IMR-90 (cell line): ENCODE data around the gene IRF2. TPM values are rescaled to one million over a fixed set of nuclear protein-coding genes. Genes with fewer than 3 reads are reported as not detected.
"Not testable (repeated sequence)": the region's sequence is repeated elsewhere in the genome, so short reads cannot be mapped to it uniquely, and the experiment has no call there.

ENCODE experiments used
- ATAC-seq: fragments of 200-7000 bp; cut with Tn5 transposase; 2 replicates; pipeline ENCODE4 v1.9.1; 2020; ENCODE audit warnings: low read depth, mild to moderate bottlenecking, moderate library complexity
- BruUV-seq: library from RNA; stranded (reverse); fragments of 400-500 nt; replicated peaks from 2 replicates; lab custom pipeline; 2021; lab: Mats Ljungman, UMichigan
- CTCF ChIA-PET: fragments of 300-600 bp; formaldehyde crosslinking; extraction: SDS; loops from one replicate; lab custom pipeline; 2021; ENCODE audit warnings: antibody characterized with exemption; lab: Yijun Ruan, JAX
- POLR2A ChIA-PET: fragments of 300-600 bp; sonication (Branson Sonifier 250); formaldehyde crosslinking; loops from one replicate; lab custom pipeline; 2022; ENCODE audit warnings: antibody characterized with exemption; ENCODE audit not compliant: unreplicated experiment; lab: Charles Lee
- DNase-seq: peaks from one replicate; pipeline ENCODE4 v3.0.0; 2013
- H2AFZ ChIP-seq: replicated peaks from 2 replicates; pipeline ENCODE3; 2013; ENCODE audit warnings: low read length, mild to moderate bottlenecking; ENCODE audit not compliant: poor library complexity
- H2AK5ac ChIP-seq: 2 replicates; pipeline ENCODE4 v1.6.1; 2013; ENCODE audit warnings: low read depth, low read length, inconsistent platforms
- H2AK9ac ChIP-seq: replicated peaks from 2 replicates; pipeline ENCODE3; 2013; ENCODE audit warnings: mild to moderate bottlenecking, low read depth, low read length, moderate library complexity; ENCODE audit not compliant: poor library complexity
- H2BK120ac ChIP-seq: 2 replicates; pipeline ENCODE4 v1.6.1; 2013; ENCODE audit warnings: low read depth, low read length, inconsistent platforms
- H2BK15ac ChIP-seq: 3 replicates; pipeline ENCODE4 v1.6.1; 2013; ENCODE audit warnings: low read depth, low read length, inconsistent platforms
- H2BK20ac ChIP-seq: 2 replicates; pipeline ENCODE4 v1.6.1; 2013; ENCODE audit warnings: low read depth, mild to moderate bottlenecking, inconsistent platforms, low read length, moderate library complexity
- H2BK5ac ChIP-seq: 2 replicates; pipeline ENCODE4 v1.6.1; 2013; ENCODE audit warnings: mild to moderate bottlenecking, low read depth, low read length, inconsistent platforms; ENCODE audit not compliant: poor library complexity, severe bottlenecking
- H3K14ac ChIP-seq: replicated peaks from 2 replicates; pipeline ENCODE4 v1.6.1; 2013; ENCODE audit warnings: low read depth, low read length, inconsistent platforms
- H3K18ac ChIP-seq: 2 replicates; pipeline ENCODE4 v1.6.1; 2013; ENCODE audit warnings: low read depth, low read length, control low read depth
- H3K23ac ChIP-seq: 2 replicates; pipeline ENCODE4 v1.6.1; 2013; ENCODE audit warnings: low read depth, low read length, inconsistent platforms
- H3K27ac ChIP-seq: 2 replicates; pipeline ENCODE4 v1.5.1; 2013; ENCODE audit warnings: mild to moderate bottlenecking, control low read depth, low read length; ENCODE audit not compliant: insufficient read depth
- H3K27me3 ChIP-seq: 2 replicates; pipeline ENCODE4 v1.6.1; 2013; ENCODE audit warnings: low read length; ENCODE audit not compliant: control insufficient read depth, insufficient read depth
- H3K36me3 ChIP-seq: 2 replicates; pipeline ENCODE4 v1.6.1; 2013; ENCODE audit warnings: low read length, mixed read lengths; ENCODE audit not compliant: control insufficient read depth, insufficient read depth
- H3K4ac ChIP-seq: 2 replicates; pipeline ENCODE4 v1.6.1; 2013; ENCODE audit warnings: low read depth, low read length, inconsistent platforms
- H3K4me1 ChIP-seq: 2 replicates; pipeline ENCODE4 v1.6.1; 2013; ENCODE audit warnings: low read length, mixed read lengths; ENCODE audit not compliant: control insufficient read depth, insufficient read depth
- H3K4me2 ChIP-seq: 2 replicates; pipeline ENCODE4 v1.6.1; 2013; ENCODE audit warnings: low read depth, mild to moderate bottlenecking, control low read depth, low read length, moderate library complexity
- H3K4me3 ChIP-seq: 2 replicates; pipeline ENCODE4 v1.5.1; 2013; ENCODE audit warnings: low read depth, mild to moderate bottlenecking, control low read depth, low read length, moderate library complexity; ENCODE audit not compliant: insufficient read depth
- H3K56ac ChIP-seq: 2 replicates; pipeline ENCODE4 v1.6.1; 2013; ENCODE audit warnings: low read length, inconsistent platforms; ENCODE audit not compliant: insufficient read depth; ENCODE audit errors: extremely low read depth
- H3K79me1 ChIP-seq, 2 experiments: 2 replicates each; pipeline ENCODE4 v1.6.1; 2013; ENCODE audit warnings: low read length in 2 of 2, inconsistent platforms in 1 of 2, low read depth in 1 of 2
- H3K9ac ChIP-seq: 2 replicates; pipeline ENCODE4 v1.6.1; 2013; ENCODE audit warnings: low read depth, low read length, control low read depth
- H3K9me1 ChIP-seq: 2 replicates; pipeline ENCODE4 v1.6.1; 2013; ENCODE audit warnings: low read length, inconsistent platforms; ENCODE audit not compliant: insufficient read depth
- H3K9me3 ChIP-seq: 2 replicates; pipeline ENCODE4 v1.6.1; 2013; ENCODE audit warnings: low read length; ENCODE audit not compliant: control insufficient read depth, insufficient read depth
- H4K20me1 ChIP-seq: 2 replicates; pipeline ENCODE4 v1.6.1; 2013; ENCODE audit warnings: low read length, inconsistent platforms; ENCODE audit not compliant: insufficient read depth
- H4K5ac ChIP-seq: 2 replicates; pipeline ENCODE4 v1.6.1; 2013; ENCODE audit warnings: mild to moderate bottlenecking, low read depth, low read length, control low read depth
- H4K8ac ChIP-seq, 2 experiments: 2 replicates each; pipeline ENCODE4 v1.6.1; 2013; ENCODE audit warnings: low read depth in 2 of 2, low read length in 2 of 2, control low read depth in 1 of 2, inconsistent platforms in 1 of 2
- H4K91ac ChIP-seq: 2 replicates; pipeline ENCODE4 v1.6.1; 2013; ENCODE audit warnings: low read depth, low read length, inconsistent platforms; ENCODE audit not compliant: insufficient read depth
- CHD1 ChIP-seq: IDR thresholded peaks from 2 replicates; pipeline ENCODE4 v1.6.1; 2012; ENCODE audit warnings: low read depth, low read length, improper control_type of control experiment
- NFE2L2 ChIP-seq: fragments of 150-350 bp; IDR thresholded peaks from 2 replicates; pipeline ENCODE4 v1.6.1; 2016; ENCODE audit warnings: low read depth, mild to moderate bottlenecking, low read length
- RFX5 ChIP-seq: IDR thresholded peaks from 2 replicates; pipeline ENCODE4 v1.8.0; 2012; ENCODE audit warnings: low read depth, mild to moderate bottlenecking, low read length, moderate library complexity
- WGBS, 2 experiments: methylation state at CpG; one replicate each; pipeline versions ENCODE4 v1.1.5 to v1.1.7; 2013; ENCODE audit warnings: missing lambda C conversion rate in 2 of 2; ENCODE audit not compliant: insufficient read length in 1 of 2; ENCODE audit errors: extremely low coverage in 2 of 2; 5-methylcytosine and 5-hydroxymethylcytosine counted together
- dilution Hi-C: fragments of 300-500 bp; cut with HindIII; formaldehyde crosslinking; loops from one replicate; pipeline ENCODE4 v1.14.3; 2018; ENCODE audit warnings: low sequenced_read_pairs; ENCODE audit not compliant: unreplicated experiment
- in situ Hi-C: fragments of 300-500 bp; cut with MboI; formaldehyde crosslinking; loops from 3 replicates; pipeline ENCODE4 v1.14.3; 2019; ENCODE audit warnings: low sequenced_read_pairs, inconsistent platforms, mixed read lengths
- intact Hi-C: fragments of 100-400 bp; cut with micrococcal nuclease; formaldehyde crosslinking; loops from 2 replicates; pipeline ENCODE4 v1.10.0; 2022
- polyA plus RNA-seq, 3 experiments: library from polyadenylated mRNA; depleted of rRNA; stranded (reverse); fragments of >200 nt; gene quantifications; 2 replicates each; pipeline ENCODE4 v1.2.3, GENCODE V29; 2012; ENCODE audit warnings: low replicate concordance in 1 of 3
- total RNA-seq: library from RNA; depleted of rRNA; stranded (reverse); fragments of >200 nt; gene quantifications from 2 replicates; pipeline ENCODE4 v1.2.3, GENCODE V29; 2012
- TF ChIP-seq, protein P1 (sequence below): fragments of 150-350 bp; IDR thresholded peaks from 2 replicates; pipeline ENCODE4 v1.6.1; 2016; ENCODE audit warnings: low read depth, mild to moderate bottlenecking, low read length, moderate library complexity, borderline replicate concordance
- TF ChIP-seq, protein P2 (sequence below): fragments of 150-350 bp; IDR thresholded peaks from 2 replicates; pipeline ENCODE4 v1.6.1; 2017; ENCODE audit warnings: mild to moderate bottlenecking, antibody characterized with exemption, low read length, low read depth

IRF2 gene
- total and polyA plus RNA-seq, 2 of the 4 experiments (the other 2 are of a cell fraction): 16.5 to 21.9 TPM

DNA sequence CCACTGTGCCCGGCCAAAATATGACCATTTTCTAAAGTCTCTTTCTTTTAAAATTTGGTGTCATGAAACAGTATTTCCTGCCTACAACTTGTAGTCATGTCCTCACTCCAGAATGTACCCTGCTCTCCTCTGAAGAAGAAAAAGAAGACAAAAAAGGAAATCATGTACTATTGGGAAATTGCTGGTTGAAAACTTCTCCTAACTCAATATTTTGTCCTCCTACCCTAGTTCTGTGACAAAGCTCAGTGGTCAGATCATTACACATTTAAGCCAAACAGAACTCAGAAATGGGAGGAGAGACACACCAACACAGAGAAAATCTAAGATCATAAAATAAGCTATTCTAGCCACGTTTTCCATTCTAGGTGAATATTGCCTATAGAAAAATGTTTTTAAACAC, 127.7 kb downstream of the IRF2 start:
- Histone ChIP-seq H2BK120ac (no peak overlapping the region), H2AFZ (no peak overlapping the region), H3K56ac (no peak overlapping the region), H3K9ac (no peak overlapping the region), H3K4me2 (no peak overlapping the region), H3K79me1 (no peaks in the 10 kb centered on the region), H2BK20ac (no peak overlapping the region), H3K4ac (no peak overlapping the region), H3K18ac (no peak overlapping the region), H3K4me1 (peaks cover 26% of the 10 kb centered on the region), H2AK9ac (no peak overlapping the region), H3K23ac (no peak overlapping the region), H3K36me3 (no peaks in the 10 kb centered on the region), H2AK5ac (no peak overlapping the region), H4K5ac (no peak overlapping the region), H3K27ac (no peak overlapping the region), H3K9me1 (peaks cover 3% of the 10 kb centered on the region; the same call in 1 of the 2 replicates), H3K27me3 (no peaks in the 10 kb centered on the region), H4K8ac (no peak overlapping the region), H2BK15ac (no peak overlapping the region), H3K4me3 (no peak overlapping the region), H2BK5ac (no peak overlapping the region), H3K9me3 (no peaks in the 10 kb centered on the region), H4K91ac (no peak overlapping the region), H4K20me1 (no peaks in the 10 kb centered on the region), H3K14ac (no peak overlapping the region)
- intact Hi-C loops (no loop called here), in situ Hi-C loops (no loop called here), dilution Hi-C loops (no loop called here)
- ATAC-seq (no peak), DNase-seq (no peak)
- no TSS peak for BruUV-seq
- ChIA-PET POLR2A (no interaction called here), CTCF (no interaction called here)
- TF ChIP-seq NFE2L2: no peak
- TF ChIP-seq RFX5: no peak
- TF ChIP-seq, protein P1, sequence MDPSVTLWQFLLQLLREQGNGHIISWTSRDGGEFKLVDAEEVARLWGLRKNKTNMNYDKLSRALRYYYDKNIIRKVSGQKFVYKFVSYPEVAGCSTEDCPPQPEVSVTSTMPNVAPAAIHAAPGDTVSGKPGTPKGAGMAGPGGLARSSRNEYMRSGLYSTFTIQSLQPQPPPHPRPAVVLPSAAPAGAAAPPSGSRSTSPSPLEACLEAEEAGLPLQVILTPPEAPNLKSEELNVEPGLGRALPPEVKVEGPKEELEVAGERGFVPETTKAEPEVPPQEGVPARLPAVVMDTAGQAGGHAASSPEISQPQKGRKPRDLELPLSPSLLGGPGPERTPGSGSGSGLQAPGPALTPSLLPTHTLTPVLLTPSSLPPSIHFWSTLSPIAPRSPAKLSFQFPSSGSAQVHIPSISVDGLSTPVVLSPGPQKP: no peak
- TF ChIP-seq, protein P2, sequence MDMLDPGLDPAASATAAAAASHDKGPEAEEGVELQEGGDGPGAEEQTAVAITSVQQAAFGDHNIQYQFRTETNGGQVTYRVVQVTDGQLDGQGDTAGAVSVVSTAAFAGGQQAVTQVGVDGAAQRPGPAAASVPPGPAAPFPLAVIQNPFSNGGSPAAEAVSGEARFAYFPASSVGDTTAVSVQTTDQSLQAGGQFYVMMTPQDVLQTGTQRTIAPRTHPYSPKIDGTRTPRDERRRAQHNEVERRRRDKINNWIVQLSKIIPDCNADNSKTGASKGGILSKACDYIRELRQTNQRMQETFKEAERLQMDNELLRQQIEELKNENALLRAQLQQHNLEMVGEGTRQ: no peak
- TF ChIP-seq CHD1: no peak
- no CpG with 5 or more reads among the region's 2 CpGs for WGBS, 2 experiments

DNA sequence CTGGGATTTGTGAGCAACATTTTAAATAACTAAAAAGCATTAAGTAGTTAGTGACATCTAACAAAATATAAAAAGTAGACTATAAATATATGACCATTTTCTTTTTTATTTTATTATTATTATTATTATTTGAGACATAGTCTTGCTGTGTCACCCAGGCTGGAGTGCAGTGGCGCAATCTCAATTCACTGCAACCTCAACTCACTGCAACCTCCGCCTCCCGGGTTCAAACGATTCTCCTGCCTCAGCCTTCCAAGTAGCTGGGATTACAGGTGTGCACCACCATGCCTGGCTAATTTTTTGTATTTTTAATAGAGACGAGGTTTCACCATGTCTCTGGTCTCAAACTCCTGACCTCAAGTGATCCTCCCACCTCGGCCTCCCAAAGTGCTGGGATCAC, 128.1 kb downstream of the IRF2 start:
- H3K9ac ChIP-seq, H4K5ac ChIP-seq, H2BK120ac ChIP-seq, H2BK15ac ChIP-seq, POLR2A ChIA-PET, H3K4ac ChIP-seq, H4K8ac ChIP-seq, H3K18ac ChIP-seq, CTCF ChIA-PET, H3K9me1 ChIP-seq, H2AK5ac ChIP-seq, ATAC-seq, H2BK20ac ChIP-seq, H2AK9ac ChIP-seq, H3K14ac ChIP-seq, H2BK5ac ChIP-seq, H3K27ac ChIP-seq, H3K4me3 ChIP-seq, H2AFZ ChIP-seq, H3K36me3 ChIP-seq, H3K9me3 ChIP-seq, H3K56ac ChIP-seq, H4K91ac ChIP-seq, in situ Hi-C loops, H4K20me1 ChIP-seq, H3K27me3 ChIP-seq, H3K79me1 ChIP-seq, H3K4me2 ChIP-seq, dilution Hi-C loops, intact Hi-C loops, BruUV-seq, DNase-seq, H3K23ac ChIP-seq: not testable (repeated sequence)
- WGBS, 2 experiments: 71% methylated on average over 1 of the region's 6 CpGs; no CpG with 5 or more reads in 1 of the 2 experiments
- H3K4me1 ChIP-seq: peaks cover 26% of the 10 kb centered on the region
